HCT116 (cell line): ENCODE data around the gene PPP4R2. TPM values are rescaled to one million over a fixed set of nuclear protein-coding genes. Genes with fewer than 3 reads are reported as not detected.

Experiments used
- ATAC-seq: fragments of 200-7000 bp; cut with Tn5 transposase; 2 replicates; pipeline ENCODE4 v1.9.1; 2020; ENCODE audit warnings: mild to moderate bottlenecking, moderate library complexity
- BruUV-seq: library from RNA; stranded (reverse); fragments of 400-500 nt; replicated peaks from 2 replicates; lab custom pipeline; 2021; lab: Mats Ljungman, UMichigan
- CTCF ChIA-PET: fragments of 300-600 bp; sonication (Branson Sonifier 250); formaldehyde crosslinking; loops from one replicate; lab custom pipeline; 2021; ENCODE audit warnings: antibody characterized with exemption; lab: Charles Lee
- POLR2A ChIA-PET: fragments of 300-600, 350-600 bp; sonication (Branson Sonifier 250); formaldehyde crosslinking; loops from one replicate; lab custom pipeline; 2021; ENCODE audit warnings: antibody characterized with exemption; lab: Charles Lee
- RAD21 ChIA-PET, 2 experiments: fragments of 300-600 bp; sonication (Branson Sonifier 250); formaldehyde crosslinking; loops; one replicate each; lab custom pipeline; 2023; ENCODE audit warnings: low total read pairs in 2 of 2; ENCODE audit not compliant: uncharacterized antibody in 2 of 2, unreplicated experiment in 2 of 2, low non-redundant PET in 1 of 2; lab: Charles Lee
- DNase-seq: peaks from one replicate; pipeline ENCODE4 v3.0.0-alpha.2; 2010; ENCODE audit warnings: low read depth, low spot score
- H2AFZ ChIP-seq: fragments of 200-600 bp; shearing (Covaris generic), sonication (generic); 2 replicates; pipeline ENCODE4 v1.6.1; 2017; ENCODE audit warnings: low read depth, mixed run types, mixed read lengths, antibody characterized with exemption, low read length; ENCODE audit not compliant: poor library complexity, severe bottlenecking
- H3K27ac ChIP-seq: 2 replicates; pipeline ENCODE4 v1.5.1; 2012; ENCODE audit warnings: low read depth, low read length
- H3K27me3 ChIP-seq: fragments of 200-600 bp; sonication (generic); 2 replicates; pipeline ENCODE4 v1.6.1; 2016; ENCODE audit warnings: mixed run types, low read length, mixed read lengths; ENCODE audit not compliant: insufficient read depth
- H3K36me3 ChIP-seq, 2 experiments: fragments of 200-500 bp in 1 of 2; fragments of 200-600 bp in 1 of 2; sonication (Bioruptor generic) in 1 of 2; sonication (generic) in 1 of 2; 2 replicates each; pipeline versions ENCODE4 v1.5.1 to v1.6.1; 2014 to 2016; ENCODE audit warnings: low read length in 2 of 2, inconsistent platforms in 1 of 2, mixed read lengths in 1 of 2, mixed run types in 1 of 2; ENCODE audit not compliant: insufficient read depth in 2 of 2, control insufficient read depth in 1 of 2
- H3K4me1 ChIP-seq, 2 experiments: fragments of 200-600 bp in 1 of 2; sonication (generic) in 1 of 2; 2 replicates each; pipeline versions ENCODE4 v1.5.1 to v1.6.1; 2012 to 2017; ENCODE audit warnings: low read length in 2 of 2, inconsistent platforms in 1 of 2, mild to moderate bottlenecking in 1 of 2, mixed read lengths in 1 of 2, mixed run types in 1 of 2, moderate library complexity in 1 of 2; ENCODE audit not compliant: insufficient read depth in 2 of 2, control insufficient read depth in 1 of 2
- H3K4me2 ChIP-seq: fragments of 200-600 bp; sonication (generic); 2 replicates; pipeline ENCODE4 v1.6.1; 2017; ENCODE audit warnings: mixed run types, low read length, mixed read lengths
- H3K4me3 ChIP-seq, 2 experiments: fragments of 200-600 bp in 1 of 2; sonication (generic) in 1 of 2; replicated peaks in 1 of 2; 2 replicates each; pipeline ENCODE4 v1.5.1; 2011 to 2016; ENCODE audit warnings: low read length in 2 of 2, control low read depth in 1 of 2, low read depth in 1 of 2, mild to moderate bottlenecking in 1 of 2, mixed read lengths in 1 of 2, mixed run types in 1 of 2
- H3K79me2 ChIP-seq: fragments of 200-600 bp; sonication (generic); 2 replicates; pipeline ENCODE4 v1.6.1; 2017; ENCODE audit warnings: mild to moderate bottlenecking, mixed run types, low read length, moderate library complexity, mixed read lengths; ENCODE audit not compliant: insufficient read depth
- H3K9ac ChIP-seq: fragments of 200-600 bp; sonication (generic); 2 replicates; pipeline ENCODE4 v1.6.1; 2016; ENCODE audit warnings: low read length, mixed read lengths
- H3K9me2 ChIP-seq: fragments of 200-600 bp; sonication (generic), shearing (Covaris generic); 2 replicates; pipeline ENCODE4 v1.6.1; 2017; ENCODE audit warnings: mixed run types, mild to moderate bottlenecking, moderate library complexity; ENCODE audit not compliant: insufficient read depth
- H3K9me3 ChIP-seq, 2 experiments: fragments of 200-500 bp in 1 of 2; fragments of 200-600 bp in 1 of 2; sonication (Bioruptor generic) in 1 of 2; sonication (generic) in 1 of 2; 2 replicates each; pipeline ENCODE4 v1.6.1; 2014 to 2017; ENCODE audit warnings: low read length in 2 of 2, mixed read lengths in 2 of 2, inconsistent platforms in 1 of 2, low read depth in 1 of 2, mild to moderate bottlenecking in 1 of 2, mixed run types in 1 of 2, moderate library complexity in 1 of 2; ENCODE audit not compliant: control insufficient read depth in 1 of 2, insufficient read depth in 1 of 2
- H4K20me1 ChIP-seq: fragments of 200-600 bp; sonication (generic), shearing (Covaris generic); 2 replicates; pipeline ENCODE4 v1.6.1; 2017; ENCODE audit warnings: mixed run types, mild to moderate bottlenecking, moderate library complexity; ENCODE audit not compliant: insufficient read depth
- ELF1 ChIP-seq: IDR thresholded peaks from 2 replicates; pipeline ENCODE4 v1.6.1; 2012; ENCODE audit warnings: low read depth, borderline replicate concordance
- FOSL1 ChIP-seq: IDR thresholded peaks from 2 replicates; pipeline ENCODE4 v1.6.1; 2012; ENCODE audit warnings: low read depth
- RAD21 ChIP-seq: IDR thresholded peaks from 2 replicates; pipeline ENCODE4 v1.6.1; 2012; ENCODE audit warnings: low read depth, mild to moderate bottlenecking
- intact Hi-C: fragments of 100-400 bp; cut with micrococcal nuclease; formaldehyde crosslinking; loops from 2 replicates; pipeline ENCODE4 v1.10.0; 2022
- total RNA-seq: library from RNA; stranded (reverse); gene quantifications from one replicate; pipeline ENCODE4 v1.2.1, GENCODE V29; 2021; ENCODE audit not compliant: unreplicated experiment
- TF ChIP-seq, protein P1 (sequence below), 3 experiments: fragments of 200-600 bp in 1 of 3; sonication (generic) in 1 of 3; IDR thresholded peaks in 2 of 3; conservative IDR thresholded peaks in 1 of 3; 2 replicates each; pipeline ENCODE4 v1.5.1; 2012 to 2017; ENCODE audit warnings: low read depth in 2 of 3, low read length in 2 of 3, antibody characterized with exemption in 1 of 3, borderline replicate concordance in 1 of 3, control low read depth in 1 of 3, mild to moderate bottlenecking in 1 of 3, mixed read lengths in 1 of 3, mixed run types in 1 of 3, moderate library complexity in 1 of 3; ENCODE audit not compliant: insufficient read depth in 1 of 3
- TF ChIP-seq, protein P2 (sequence below): IDR thresholded peaks from 2 replicates; pipeline ENCODE4 v1.6.1; 2012; ENCODE audit warnings: low read depth

The PPP4R2 gene
- total RNA-seq, 1 experiment from 2014 or later = 72.5 TPM

DNA sequence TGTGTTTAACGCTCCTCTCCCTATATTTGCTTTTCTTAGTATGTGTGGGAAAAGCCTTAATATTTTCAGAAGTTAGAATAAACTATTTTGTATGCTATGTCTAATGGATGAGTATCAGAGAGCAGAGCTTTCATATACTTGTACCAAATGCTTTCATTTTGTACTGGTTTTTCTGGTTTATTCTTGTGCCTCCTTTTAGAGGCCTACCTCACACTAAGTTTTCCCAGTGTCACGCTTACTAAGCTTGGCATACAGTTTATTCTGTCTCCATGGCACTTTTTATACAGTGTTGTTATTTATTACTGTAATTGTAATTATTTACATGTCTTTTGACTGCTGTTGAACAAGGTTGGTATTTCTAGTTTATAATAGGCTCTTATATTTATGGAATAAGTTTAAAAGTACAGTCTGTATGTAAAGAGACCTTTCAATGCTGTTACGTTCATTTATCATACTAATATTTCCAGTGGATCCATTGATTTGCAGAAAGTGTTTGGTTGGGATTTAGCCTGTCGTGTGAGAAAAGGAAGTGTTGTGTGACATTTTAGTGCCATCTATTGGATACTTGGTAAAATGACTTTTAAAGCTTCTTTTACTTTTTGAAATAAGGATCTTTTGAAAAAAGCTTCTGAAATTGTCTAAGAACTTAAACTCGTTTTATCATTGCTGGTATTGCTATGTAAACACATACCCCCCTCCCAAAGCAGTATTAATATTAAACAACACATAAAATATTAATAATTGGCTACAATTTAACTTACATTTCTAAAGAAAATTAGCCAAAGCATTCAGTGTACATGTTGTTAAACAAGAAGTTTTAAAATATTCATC is 59.6 kb downstream of the PPP4R2 start:
- peak; percentile 17; the same call in 1 of the 2 replicates for ATAC-seq
- no TSS peak for BruUV-seq
- H3K79me2 ChIP-seq = peaks cover 20% of the 10 kb centered on the region
- no peak overlapping the region for H3K27ac ChIP-seq
- no peak overlapping the region for H3K4me3 ChIP-seq
- peaks cover under 1 to 2% of the 10 kb centered on the region in 2 experiments; a peak in 1 of 4 replicates for H3K36me3 ChIP-seq
- no peak overlapping the region for H3K9ac ChIP-seq
- no peaks in the 10 kb centered on the region for H3K9me2 ChIP-seq
- no peaks in the 10 kb centered on the region for H3K9me3 ChIP-seq
- intact Hi-C loops = loop anchor here (1.0 kb wide), 2 partner anchors 117 to 205 kb away; no protein-coding TSS in a partner anchor
- peaks cover 35% of the 10 kb centered on the region for H4K20me1 ChIP-seq
- no peaks in the 10 kb centered on the region for H3K4me1 ChIP-seq
- no peaks in the 10 kb centered on the region for H3K27me3 ChIP-seq
- CTCF ChIA-PET = interaction anchor here (0.6 to 3.6 kb wide), 19 partner anchors 10 to 249 kb away, joined by 3 to 60 read pairs (median 3); partner anchors contain the start of gene GXYLT2
- POLR2A ChIA-PET = no interaction called here
- TF ChIP-seq RAD21 (peak; percentile 58), FOSL1 (no peak), ELF1 (no peak)
- TF ChIP-seq, protein P1, sequence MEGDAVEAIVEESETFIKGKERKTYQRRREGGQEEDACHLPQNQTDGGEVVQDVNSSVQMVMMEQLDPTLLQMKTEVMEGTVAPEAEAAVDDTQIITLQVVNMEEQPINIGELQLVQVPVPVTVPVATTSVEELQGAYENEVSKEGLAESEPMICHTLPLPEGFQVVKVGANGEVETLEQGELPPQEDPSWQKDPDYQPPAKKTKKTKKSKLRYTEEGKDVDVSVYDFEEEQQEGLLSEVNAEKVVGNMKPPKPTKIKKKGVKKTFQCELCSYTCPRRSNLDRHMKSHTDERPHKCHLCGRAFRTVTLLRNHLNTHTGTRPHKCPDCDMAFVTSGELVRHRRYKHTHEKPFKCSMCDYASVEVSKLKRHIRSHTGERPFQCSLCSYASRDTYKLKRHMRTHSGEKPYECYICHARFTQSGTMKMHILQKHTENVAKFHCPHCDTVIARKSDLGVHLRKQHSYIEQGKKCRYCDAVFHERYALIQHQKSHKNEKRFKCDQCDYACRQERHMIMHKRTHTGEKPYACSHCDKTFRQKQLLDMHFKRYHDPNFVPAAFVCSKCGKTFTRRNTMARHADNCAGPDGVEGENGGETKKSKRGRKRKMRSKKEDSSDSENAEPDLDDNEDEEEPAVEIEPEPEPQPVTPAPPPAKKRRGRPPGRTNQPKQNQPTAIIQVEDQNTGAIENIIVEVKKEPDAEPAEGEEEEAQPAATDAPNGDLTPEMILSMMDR (IDR thresholded peaks at IDR 0.05 in 2 of 3, conservative IDR thresholded peaks at IDR 0.05 in 1 of 3; ENCODE audit: borderline replicate concordance in 1 of 3, insufficient read depth in 1 of 3, low read depth in 2 of 3, low read length in 2 of 3) = peak; percentile 34 to 61 (median 40); a peak in 4 of 6 replicates
- TF ChIP-seq, protein P2, sequence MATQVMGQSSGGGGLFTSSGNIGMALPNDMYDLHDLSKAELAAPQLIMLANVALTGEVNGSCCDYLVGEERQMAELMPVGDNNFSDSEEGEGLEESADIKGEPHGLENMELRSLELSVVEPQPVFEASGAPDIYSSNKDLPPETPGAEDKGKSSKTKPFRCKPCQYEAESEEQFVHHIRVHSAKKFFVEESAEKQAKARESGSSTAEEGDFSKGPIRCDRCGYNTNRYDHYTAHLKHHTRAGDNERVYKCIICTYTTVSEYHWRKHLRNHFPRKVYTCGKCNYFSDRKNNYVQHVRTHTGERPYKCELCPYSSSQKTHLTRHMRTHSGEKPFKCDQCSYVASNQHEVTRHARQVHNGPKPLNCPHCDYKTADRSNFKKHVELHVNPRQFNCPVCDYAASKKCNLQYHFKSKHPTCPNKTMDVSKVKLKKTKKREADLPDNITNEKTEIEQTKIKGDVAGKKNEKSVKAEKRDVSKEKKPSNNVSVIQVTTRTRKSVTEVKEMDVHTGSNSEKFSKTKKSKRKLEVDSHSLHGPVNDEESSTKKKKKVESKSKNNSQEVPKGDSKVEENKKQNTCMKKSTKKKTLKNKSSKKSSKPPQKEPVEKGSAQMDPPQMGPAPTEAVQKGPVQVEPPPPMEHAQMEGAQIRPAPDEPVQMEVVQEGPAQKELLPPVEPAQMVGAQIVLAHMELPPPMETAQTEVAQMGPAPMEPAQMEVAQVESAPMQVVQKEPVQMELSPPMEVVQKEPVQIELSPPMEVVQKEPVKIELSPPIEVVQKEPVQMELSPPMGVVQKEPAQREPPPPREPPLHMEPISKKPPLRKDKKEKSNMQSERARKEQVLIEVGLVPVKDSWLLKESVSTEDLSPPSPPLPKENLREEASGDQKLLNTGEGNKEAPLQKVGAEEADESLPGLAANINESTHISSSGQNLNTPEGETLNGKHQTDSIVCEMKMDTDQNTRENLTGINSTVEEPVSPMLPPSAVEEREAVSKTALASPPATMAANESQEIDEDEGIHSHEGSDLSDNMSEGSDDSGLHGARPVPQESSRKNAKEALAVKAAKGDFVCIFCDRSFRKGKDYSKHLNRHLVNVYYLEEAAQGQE = no peak
- TF ChIP-seq, all 23 proteins: peak for 2
- no peak overlapping the region for H2AFZ ChIP-seq
- H3K4me2 ChIP-seq = no peak overlapping the region
- DNase-seq = peak; percentile 32
- RAD21 ChIA-PET = interaction anchor here in 1 of 2 experiments (1.9 kb wide), 1 partner anchor 205 kb away, joined by 9 read pairs; no protein-coding TSS in a partner anchor
